WTC11 (cell line): ENCODE results near the gene LARP1B. TPM values are rescaled to one million over a fixed set of nuclear protein-coding genes. Genes with fewer than 3 reads are reported as not detected.

ENCODE experiments used
- ATAC-seq: fragments of 200-7000 bp; cut with Tn5 transposase; 2 replicates; pipeline ENCODE4 v1.10.0; 2021; ENCODE audit warnings: mild to moderate bottlenecking, moderate library complexity
- CTCF ChIA-PET: fragments of 300-600 bp; sonication (Branson Sonifier 250); formaldehyde crosslinking; loops from one replicate; lab custom pipeline; 2021; ENCODE audit warnings: antibody characterized with exemption; lab: Charles Lee
- POLR2A ChIA-PET: fragments of 350-600 bp; sonication (Branson Sonifier 250); formaldehyde crosslinking; loops from one replicate; lab custom pipeline; 2021; ENCODE audit warnings: antibody characterized with exemption; lab: Charles Lee
- DNase-seq: peaks from one replicate; pipeline ENCODE4 v3.0.0; 2021; ENCODE audit warnings: low spot score
- H3K27ac Mint-ChIP-seq: 2 replicates; pipeline ENCODE4 v1.8.0; 2021; ENCODE audit warnings: mixed read lengths
- H3K27me3 Mint-ChIP-seq: 2 replicates; pipeline ENCODE4 v1.8.0; 2021; ENCODE audit warnings: low read depth, mild to moderate bottlenecking, moderate library complexity, mixed read lengths
- H3K36me3 Mint-ChIP-seq: 2 replicates; pipeline ENCODE4 v1.8.0; 2021; ENCODE audit warnings: mixed read lengths
- H3K4me1 Mint-ChIP-seq: 2 replicates; pipeline ENCODE4 v1.8.0; 2022; ENCODE audit warnings: mixed read lengths
- H3K4me3 Mint-ChIP-seq: 2 replicates; pipeline ENCODE4 v1.8.0; 2021; ENCODE audit warnings: mild to moderate bottlenecking, moderate library complexity, mixed read lengths
- H3K9me3 Mint-ChIP-seq: 2 replicates; pipeline ENCODE4 v1.8.0; 2021; ENCODE audit warnings: mixed read lengths
- CTCF ChIP-seq: fragments of 200-600 bp; IDR thresholded peaks from 2 replicates; pipeline ENCODE4 v1.8.0; 2022; ENCODE audit warnings: antibody characterized with exemption
- ETV6 ChIP-seq: sonication (generic); formaldehyde crosslinking; IDR thresholded peaks from 2 replicates; pipeline ENCODE4 v1.8.1; 2022; ENCODE audit warnings: mild to moderate bottlenecking, missing genetic modification reagents
- GTF2I ChIP-seq: fragments of 250-450 bp; sonication (Bioruptor Pico); conservative IDR thresholded peaks from 2 replicates; pipeline ENCODE4 v1.4.0; 2021; ENCODE audit warnings: mild to moderate bottlenecking
- HMGA2 ChIP-seq: fragments of 250-450 bp; sonication (Bioruptor Pico); IDR thresholded peaks from 2 replicates; pipeline ENCODE4 v1.4.0; 2021; ENCODE audit warnings: mild to moderate bottlenecking, moderate library complexity
- NFE2L1 ChIP-seq: sonication (generic); formaldehyde crosslinking; IDR thresholded peaks from 2 replicates; pipeline ENCODE4 v1.8.1; 2023; ENCODE audit warnings: missing genetic modification reagents
- NR1H2 ChIP-seq: sonication (generic); formaldehyde crosslinking; IDR thresholded peaks from 2 replicates; pipeline ENCODE4 v1.9.0; 2021; ENCODE audit warnings: mild to moderate bottlenecking, moderate library complexity, missing genetic modification reagents
- TEAD1 ChIP-seq: sonication (generic); formaldehyde crosslinking; IDR thresholded peaks from 2 replicates; pipeline ENCODE4 v1.8.0; 2022; ENCODE audit warnings: mild to moderate bottlenecking, missing genetic modification reagents
- USF1 ChIP-seq: sonication (generic); formaldehyde crosslinking; IDR thresholded peaks from 2 replicates; pipeline ENCODE4 v1.8.0; 2022; ENCODE audit warnings: mild to moderate bottlenecking, missing genetic modification reagents
- ZBTB21 ChIP-seq: sonication (generic); formaldehyde crosslinking; IDR thresholded peaks from 2 replicates; pipeline ENCODE4 v1.8.1; 2023; ENCODE audit warnings: mild to moderate bottlenecking, missing genetic modification reagents, borderline replicate concordance
- ZNF423 ChIP-seq: fragments of 250-450 bp; sonication (Bioruptor Pico); IDR thresholded peaks from 2 replicates; pipeline ENCODE4 v2.1.2; 2022; ENCODE audit warnings: mild to moderate bottlenecking, moderate library complexity
- total RNA-seq: library from RNA; stranded (reverse); gene quantifications from 3 replicates; pipeline ENCODE4 v1.2.3, GENCODE V29; 2021
- TF ChIP-seq, protein P1 (sequence below): sonication (generic); formaldehyde crosslinking; IDR thresholded peaks from 2 replicates; pipeline ENCODE4 v1.8.0; 2022; ENCODE audit warnings: mild to moderate bottlenecking, missing genetic modification reagents
- TF ChIP-seq, protein P2 (sequence below): sonication (generic); formaldehyde crosslinking; IDR thresholded peaks from 2 replicates; pipeline ENCODE4 v1.8.1; 2022; ENCODE audit warnings: mild to moderate bottlenecking, missing genetic modification reagents, moderate library complexity, borderline replicate concordance
- TF ChIP-seq, protein P3 (sequence below): sonication (generic); formaldehyde crosslinking; IDR thresholded peaks from 2 replicates; pipeline ENCODE4 v1.8.1; 2022; ENCODE audit warnings: low read depth, mild to moderate bottlenecking, moderate library complexity, missing genetic modification reagents, borderline replicate concordance

Gene LARP1B
- total RNA-seq, 1 experiment from 2014 or later: 35.6 TPM

DNA sequence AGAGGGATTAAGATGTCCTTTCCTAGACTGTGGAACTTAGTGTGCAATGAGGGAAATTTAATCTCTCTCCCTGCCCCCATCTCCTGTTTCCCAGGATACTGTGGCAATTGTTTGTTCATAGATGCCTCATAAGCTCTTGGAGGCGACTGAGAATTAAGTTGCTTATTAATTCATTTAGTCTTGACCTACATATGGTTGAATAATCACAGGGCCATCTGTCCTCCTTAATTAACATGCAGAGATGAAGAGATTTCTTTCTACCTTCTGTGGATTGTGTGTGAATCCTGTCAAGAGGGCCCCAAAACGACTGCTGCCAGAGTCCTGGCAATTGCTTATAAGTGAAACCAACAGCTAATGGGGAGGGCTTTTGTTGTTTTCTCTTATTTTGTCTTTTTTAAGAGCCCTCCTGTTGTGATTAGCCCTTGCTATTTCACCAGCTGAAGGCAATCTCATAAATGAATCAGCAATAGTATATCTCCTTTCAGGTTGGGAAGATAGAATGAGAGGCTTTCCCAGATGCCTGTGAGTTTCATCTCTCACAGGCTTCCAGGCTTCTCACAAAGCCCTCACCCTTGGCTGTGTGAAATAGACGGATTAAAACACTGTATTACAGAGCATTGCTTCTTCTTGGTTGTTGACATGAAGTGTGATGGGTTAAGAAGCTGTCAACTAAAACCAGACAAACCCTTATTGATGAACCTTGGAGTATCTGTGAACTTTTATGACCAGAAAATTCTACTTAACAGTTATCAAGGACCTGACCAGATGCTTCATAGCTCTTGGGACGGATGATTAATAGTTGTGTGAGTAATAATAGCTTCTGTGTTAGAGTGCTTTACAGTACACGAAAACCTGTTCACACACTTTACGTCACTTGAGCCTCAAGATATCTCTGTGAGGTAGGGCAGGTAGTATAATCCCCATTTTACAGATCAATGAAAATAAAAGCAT, 168.0 kb downstream of the LARP1B start (continued):
- TF ChIP-seq, protein P1, sequence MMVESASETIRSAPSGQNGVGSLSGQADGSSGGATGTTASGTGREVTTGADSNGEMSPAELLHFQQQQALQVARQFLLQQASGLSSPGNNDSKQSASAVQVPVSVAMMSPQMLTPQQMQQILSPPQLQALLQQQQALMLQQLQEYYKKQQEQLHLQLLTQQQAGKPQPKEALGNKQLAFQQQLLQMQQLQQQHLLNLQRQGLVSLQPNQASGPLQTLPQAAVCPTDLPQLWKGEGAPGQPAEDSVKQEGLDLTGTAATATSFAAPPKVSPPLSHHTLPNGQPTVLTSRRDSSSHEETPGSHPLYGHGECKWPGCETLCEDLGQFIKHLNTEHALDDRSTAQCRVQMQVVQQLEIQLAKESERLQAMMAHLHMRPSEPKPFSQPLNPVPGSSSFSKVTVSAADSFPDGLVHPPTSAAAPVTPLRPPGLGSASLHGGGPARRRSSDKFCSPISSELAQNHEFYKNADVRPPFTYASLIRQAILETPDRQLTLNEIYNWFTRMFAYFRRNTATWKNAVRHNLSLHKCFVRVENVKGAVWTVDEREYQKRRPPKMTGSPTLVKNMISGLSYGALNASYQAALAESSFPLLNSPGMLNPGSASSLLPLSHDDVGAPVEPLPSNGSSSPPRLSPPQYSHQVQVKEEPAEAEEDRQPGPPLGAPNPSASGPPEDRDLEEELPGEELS (CRISPR knock-in tag): no peak
- TF ChIP-seq, protein P2, sequence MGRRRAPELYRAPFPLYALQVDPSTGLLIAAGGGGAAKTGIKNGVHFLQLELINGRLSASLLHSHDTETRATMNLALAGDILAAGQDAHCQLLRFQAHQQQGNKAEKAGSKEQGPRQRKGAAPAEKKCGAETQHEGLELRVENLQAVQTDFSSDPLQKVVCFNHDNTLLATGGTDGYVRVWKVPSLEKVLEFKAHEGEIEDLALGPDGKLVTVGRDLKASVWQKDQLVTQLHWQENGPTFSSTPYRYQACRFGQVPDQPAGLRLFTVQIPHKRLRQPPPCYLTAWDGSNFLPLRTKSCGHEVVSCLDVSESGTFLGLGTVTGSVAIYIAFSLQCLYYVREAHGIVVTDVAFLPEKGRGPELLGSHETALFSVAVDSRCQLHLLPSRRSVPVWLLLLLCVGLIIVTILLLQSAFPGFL (CRISPR knock-in tag): no peak

- no peaks in the 10 kb centered on the region; the same call in 1 of the 2 replicates for H3K36me3 Mint-ChIP-seq
- DNase-seq (no peak), ATAC-seq (no peak)
- ChIA-PET POLR2A (no interaction called here), CTCF (no interaction called here)
- peaks cover 19% of the 10 kb centered on the region for H3K9me3 Mint-ChIP-seq
- H3K27me3 Mint-ChIP-seq: no peaks in the 10 kb centered on the region
- no peak overlapping the region for H3K4me3 Mint-ChIP-seq
- TF ChIP-seq NFE2L1 (CRISPR knock-in tag) (no peak), ZNF423 (CRISPR knock-in tag) (no peak), ZBTB21 (CRISPR knock-in tag) (no peak)
- TF ChIP-seq, protein P3, sequence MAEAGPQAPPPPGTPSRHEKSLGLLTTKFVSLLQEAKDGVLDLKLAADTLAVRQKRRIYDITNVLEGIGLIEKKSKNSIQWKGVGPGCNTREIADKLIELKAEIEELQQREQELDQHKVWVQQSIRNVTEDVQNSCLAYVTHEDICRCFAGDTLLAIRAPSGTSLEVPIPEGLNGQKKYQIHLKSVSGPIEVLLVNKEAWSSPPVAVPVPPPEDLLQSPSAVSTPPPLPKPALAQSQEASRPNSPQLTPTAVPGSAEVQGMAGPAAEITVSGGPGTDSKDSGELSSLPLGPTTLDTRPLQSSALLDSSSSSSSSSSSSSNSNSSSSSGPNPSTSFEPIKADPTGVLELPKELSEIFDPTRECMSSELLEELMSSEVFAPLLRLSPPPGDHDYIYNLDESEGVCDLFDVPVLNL: no peak
- H3K4me1 Mint-ChIP-seq: 0 out of 2 replicates have a peak, but pooled peaks cover 2% of the 10 kb centered on the region
- H3K27ac Mint-ChIP-seq: no peak overlapping the region
Measured at GRCh38 chr4:128232719-128233118, 171.6 kb downstream of the LARP1B start.

DNA sequence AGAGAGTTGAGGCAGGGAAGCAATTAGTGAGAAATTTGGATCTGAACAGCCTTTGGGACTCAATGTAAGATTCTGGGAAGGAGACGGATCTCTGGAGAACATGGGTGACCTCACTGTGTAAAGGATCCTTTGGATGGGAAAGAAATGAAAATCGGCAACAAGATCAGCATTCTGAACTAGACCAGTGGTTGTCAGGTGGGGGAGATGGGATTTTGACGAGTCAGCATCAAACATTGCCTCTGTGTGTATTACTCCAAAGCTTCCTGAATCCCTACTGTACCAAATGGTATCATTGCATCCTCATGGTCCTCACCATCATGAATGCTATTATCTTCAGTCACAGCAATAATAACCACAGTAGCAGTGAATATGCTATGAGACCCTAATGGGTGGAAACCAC, 173.7 kb downstream of the LARP1B start:
- ChIA-PET POLR2A (no interaction called here), CTCF (interaction anchor here (0.7 kb wide), 1 partner anchor 44 kb away, joined by 3 read pairs; no protein-coding TSS in a partner anchor)
- ATAC-seq: no peak

More for the DNA sequence above, 173.7 kb downstream of the LARP1B start:
- Mint-ChIP-seq H3K9me3 (peaks cover 15% of the 10 kb centered on the region), H3K36me3 (no peaks in the 10 kb centered on the region; the same call in 1 of the 2 replicates), H3K27me3 (no peaks in the 10 kb centered on the region), H3K27ac (no peak overlapping the region), H3K4me3 (no peak overlapping the region), H3K4me1 (no peaks in the 10 kb centered on the region)
- TF ChIP-seq HMGA2 (CRISPR knock-in tag): no peak
- TF ChIP-seq NR1H2 (CRISPR knock-in tag): no peak
- TF ChIP-seq GTF2I (CRISPR knock-in tag): no peak
- TF ChIP-seq CTCF: no peak
- no peak for TF ChIP-seq ETV6 (CRISPR knock-in tag)
- no peak for TF ChIP-seq ZBTB21 (CRISPR knock-in tag)
- TF ChIP-seq USF1 (CRISPR knock-in tag): no peak
- TF ChIP-seq, protein P1 (CRISPR knock-in tag): no peak
- TF ChIP-seq TEAD1 (CRISPR knock-in tag): no peak
- DNase-seq: no peak
